Measurements from ENCODE around the gene RBMS3.

DNA sequence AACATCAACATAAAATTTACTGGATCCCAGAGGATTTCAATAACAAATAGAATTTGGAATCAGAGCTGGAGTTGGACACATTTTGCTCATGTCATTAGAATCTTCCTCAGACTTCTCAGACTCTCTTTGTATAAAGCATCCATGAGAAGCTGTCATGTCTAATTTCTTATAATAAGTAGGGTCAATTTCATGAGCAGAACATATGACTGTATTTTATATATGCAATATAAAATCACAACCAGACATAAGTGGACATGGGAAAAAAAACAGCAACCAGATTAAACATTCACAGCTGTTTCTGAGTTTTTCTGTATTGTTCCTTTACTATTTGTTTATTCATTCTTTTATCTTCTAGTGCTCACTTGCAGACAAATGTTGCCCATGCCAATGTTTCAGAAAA lies 325.5 kb downstream of the RBMS3 start:
- TF ChIP-seq, protein P1, sequence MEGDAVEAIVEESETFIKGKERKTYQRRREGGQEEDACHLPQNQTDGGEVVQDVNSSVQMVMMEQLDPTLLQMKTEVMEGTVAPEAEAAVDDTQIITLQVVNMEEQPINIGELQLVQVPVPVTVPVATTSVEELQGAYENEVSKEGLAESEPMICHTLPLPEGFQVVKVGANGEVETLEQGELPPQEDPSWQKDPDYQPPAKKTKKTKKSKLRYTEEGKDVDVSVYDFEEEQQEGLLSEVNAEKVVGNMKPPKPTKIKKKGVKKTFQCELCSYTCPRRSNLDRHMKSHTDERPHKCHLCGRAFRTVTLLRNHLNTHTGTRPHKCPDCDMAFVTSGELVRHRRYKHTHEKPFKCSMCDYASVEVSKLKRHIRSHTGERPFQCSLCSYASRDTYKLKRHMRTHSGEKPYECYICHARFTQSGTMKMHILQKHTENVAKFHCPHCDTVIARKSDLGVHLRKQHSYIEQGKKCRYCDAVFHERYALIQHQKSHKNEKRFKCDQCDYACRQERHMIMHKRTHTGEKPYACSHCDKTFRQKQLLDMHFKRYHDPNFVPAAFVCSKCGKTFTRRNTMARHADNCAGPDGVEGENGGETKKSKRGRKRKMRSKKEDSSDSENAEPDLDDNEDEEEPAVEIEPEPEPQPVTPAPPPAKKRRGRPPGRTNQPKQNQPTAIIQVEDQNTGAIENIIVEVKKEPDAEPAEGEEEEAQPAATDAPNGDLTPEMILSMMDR (IDR thresholded peaks at IDR 0.05; ENCODE audit: insufficient read depth, low read depth, low read length), result no peak
- TF ChIP-seq EZH2 (IDR thresholded peaks at IDR 0.05; ENCODE audit: insufficient read depth, low read length), result no peak
